Fibroblast of upper back skin (primary cell): ENCODE data around the gene ARID1A.

Experiments
- DNase-seq: peaks from one replicate; pipeline ENCODE4 v3.0.0-alpha.2; 2013

The ARID1A gene

DNA sequence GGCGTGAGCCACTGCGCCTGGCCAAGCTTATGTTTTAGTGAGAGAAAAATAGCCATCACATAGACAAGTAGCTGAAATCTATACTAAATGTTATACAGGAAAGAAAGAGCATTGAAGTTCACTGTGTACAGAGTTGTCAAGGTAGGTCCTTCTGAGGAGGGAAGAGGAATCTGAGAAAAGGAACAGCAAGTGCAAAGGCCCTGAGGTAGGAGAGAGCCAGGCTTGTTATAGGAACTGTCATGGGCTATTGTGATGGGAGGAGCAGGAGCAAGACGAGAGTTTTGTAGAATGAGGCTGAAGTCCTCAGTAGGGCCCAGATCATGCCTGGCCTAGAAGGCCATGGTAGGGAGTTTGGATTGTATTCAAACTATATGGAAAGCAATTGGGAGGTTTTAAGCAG lies 135.2 kb downstream of the ARID1A start:
- DNase-seq, result no peak
